Activated effector memory CD4-positive, alpha-beta T cell treated with anti-CD3 and anti-CD28 coated beads, Interleukin-2, amount 50 U/mL, for 16 hours (primary cell): ENCODE results near the gene RFC4.

Source experiments
- DNase-seq: peaks from one replicate; pipeline ENCODE4 v3.0.0-alpha.2; 2020

The RFC4 gene

GRCh38 chr3:186742618-186743380, 63.5 kb downstream of the RFC4 start:
- DNase-seq: no peak
